Medulla oblongata (tissue), 1 donor: Measurements from ENCODE around the gene SCAI.
"Not testable (repeated sequence)": the region's sequence is repeated elsewhere in the genome, so short reads cannot be mapped to it uniquely, and the experiment has no call there.

Experiments
- DNase-seq: peaks from one replicate; pipeline ENCODE4 v3.0.0-alpha.2; 2015; ENCODE audit errors: extremely low spot score

Gene SCAI

DNA sequence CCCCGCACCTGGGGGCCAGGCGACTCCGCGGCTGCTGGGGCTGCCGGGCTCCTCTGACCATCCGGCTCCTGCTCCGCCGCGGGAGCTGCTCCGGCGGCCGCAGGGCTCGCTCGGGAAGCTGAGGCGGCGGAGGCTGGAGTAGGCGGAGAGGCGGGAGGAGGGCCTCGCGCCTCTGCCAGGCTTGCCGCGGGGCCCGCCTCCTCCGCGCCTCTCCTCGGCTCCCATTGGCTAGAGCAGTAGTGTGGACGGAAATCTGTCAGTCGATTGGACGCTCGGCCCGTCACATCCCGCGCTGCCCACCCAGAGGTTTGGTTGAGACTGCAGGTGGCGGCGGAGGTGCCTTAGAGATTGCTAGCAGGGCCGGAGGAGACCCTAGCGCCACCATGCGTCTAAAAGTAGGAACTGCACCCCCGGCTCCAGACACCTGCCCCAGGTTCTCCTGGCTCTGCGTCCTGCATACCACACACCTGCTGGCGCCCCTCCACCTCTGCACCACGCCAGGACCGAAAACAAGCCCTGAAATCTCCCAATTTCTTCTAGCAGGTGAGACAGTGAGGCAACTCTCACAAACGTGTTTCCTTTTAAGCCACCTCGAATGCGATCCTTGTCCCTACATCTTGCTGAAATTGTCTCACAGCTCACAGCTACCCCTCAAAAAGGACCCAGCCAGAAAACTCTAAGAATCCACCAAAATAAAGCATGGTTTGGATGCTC is at the start of gene SCAI:
SCAI (minus strand) TSS at position 152 of the 714 bp plus-strand sequence; CDS start at position 61, 91 bp downstream.
- peak; percentile 99 for DNase-seq

GRCh38 chr9:125190361-125190801 is 47.1 kb upstream of the SCAI start:
- no peak for DNase-seq

GRCh38 chr9:125189361-125190289 is 46.3 kb upstream of the SCAI start, which contains the start of gene PPP6C:
Gene PPP6C, minus strand, starts transcription at chr9:125189803. Its CDS starts 85 bp downstream, at chr9:125189718.
- DNase-seq = peak; percentile 97

GRCh38 chr9:125189011-125189360 is 45.7 kb upstream of the SCAI start:
- no peak for DNase-seq

- no peak for DNase-seq
Observed at GRCh38 chr9:125183561-125183960, 40.2 kb upstream of the SCAI start.

DNA sequence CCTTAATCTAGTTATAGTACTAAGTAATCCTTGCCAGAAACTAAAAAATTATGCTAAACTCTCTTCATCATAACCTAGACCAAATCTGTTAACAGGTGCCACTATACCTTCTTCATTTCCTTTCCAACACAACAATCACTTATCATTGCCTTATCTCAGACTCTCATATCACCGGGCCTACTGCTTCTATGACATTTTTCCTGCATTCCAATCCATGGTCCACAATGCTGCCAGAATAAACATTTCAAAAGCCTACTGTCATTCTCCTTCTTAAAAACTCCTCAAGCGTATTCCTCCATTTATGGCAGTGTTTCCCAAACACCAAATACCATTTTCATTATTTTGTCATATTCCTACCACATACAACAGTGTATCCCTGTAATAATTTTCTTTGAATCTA is 39.7 kb upstream of the SCAI start:
- DNase-seq = no peak

DNA sequence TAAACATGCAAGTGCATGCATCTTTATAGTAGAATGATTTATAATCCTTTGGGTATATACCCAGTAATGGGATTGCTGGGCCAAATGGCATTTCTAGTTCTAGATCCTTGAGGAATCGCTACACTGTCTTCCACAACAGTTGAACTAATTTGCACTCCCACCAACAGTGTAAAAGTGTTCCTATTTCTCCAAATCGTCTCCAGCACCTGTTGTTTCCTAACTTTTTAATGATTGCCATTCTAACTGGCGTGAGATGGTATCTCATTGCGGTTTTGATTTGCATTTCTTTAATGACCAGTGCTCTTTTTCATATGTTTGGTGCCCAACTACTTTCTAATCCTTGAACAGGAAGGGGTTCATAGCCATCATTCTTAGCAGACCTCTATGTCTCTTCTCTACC is 38.4 kb upstream of the SCAI start:
- not testable (repeated sequence) for DNase-seq

GRCh38 chr9:125180876-125181275 is 37.5 kb upstream of the SCAI start:
- no peak for DNase-seq

DNA sequence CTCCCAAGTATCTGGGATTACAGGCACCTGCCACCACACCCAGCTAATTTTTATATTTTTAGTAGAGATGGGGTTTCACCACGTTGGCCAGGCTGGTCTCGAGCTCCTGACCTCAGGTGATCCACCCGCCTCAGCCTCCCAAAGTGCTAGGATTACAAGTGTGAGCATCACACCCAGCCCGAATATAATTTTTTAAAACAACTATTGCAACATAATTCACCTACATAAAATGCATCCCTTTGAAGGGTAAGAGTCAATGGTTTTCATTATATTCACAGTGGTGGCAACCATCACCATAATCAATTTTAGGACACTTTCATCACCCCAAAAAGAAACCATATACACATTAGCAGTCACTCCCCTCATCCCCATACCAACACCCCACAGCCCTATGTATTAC is 36.4 kb upstream of the SCAI start:
- DNase-seq = not testable (repeated sequence)

GRCh38 chr9:125177888-125178287 is 34.6 kb upstream of the SCAI start:
- no peak for DNase-seq

DNA sequence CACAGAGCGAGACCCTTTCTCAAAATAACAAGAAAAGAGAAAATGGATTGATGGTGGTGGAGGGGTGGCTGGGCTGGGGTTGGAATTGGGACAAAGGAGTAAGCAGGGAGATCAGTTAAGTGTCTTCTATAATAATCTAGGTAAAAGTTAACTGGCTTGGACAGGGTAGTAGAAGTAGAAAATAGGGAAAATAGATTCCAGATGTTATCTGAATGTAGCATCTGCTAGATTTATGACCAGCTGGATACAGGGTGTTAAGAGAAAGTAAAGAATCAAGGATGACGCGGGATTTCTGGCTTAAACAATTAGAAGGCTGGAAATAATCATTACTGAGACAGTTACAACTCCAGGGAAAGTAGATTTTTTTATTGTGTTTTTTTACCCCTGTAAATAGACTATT is 33.3 kb upstream of the SCAI start:
- DNase-seq = no peak

- DNase-seq = no peak
Observed at GRCh38 chr9:125172031-125172755, 28.9 kb upstream of the SCAI start.

GRCh38 chr9:125169895-125170294 is 26.6 kb upstream of the SCAI start:
- DNase-seq = no peak

- no peak for DNase-seq
Observed at GRCh38 chr9:125166762-125167161, 23.4 kb upstream of the SCAI start.

DNA sequence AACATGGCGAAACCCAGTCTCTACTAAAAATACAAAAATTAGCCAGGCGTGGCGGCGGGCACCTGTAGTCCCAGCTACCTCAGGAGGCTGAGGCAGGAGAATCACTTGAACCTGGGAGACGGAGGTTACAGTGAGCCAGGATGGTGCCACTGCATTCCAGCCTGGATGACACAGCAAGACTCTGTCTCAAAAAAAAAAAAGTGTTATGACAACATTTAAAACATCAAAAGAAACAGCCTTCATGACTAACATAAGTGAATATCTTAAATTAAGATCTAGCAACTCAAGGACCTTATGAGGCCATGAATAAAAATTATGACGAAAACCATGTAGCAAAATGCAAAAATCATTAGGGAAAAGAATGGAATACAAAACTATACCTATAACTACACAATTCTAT is 19.6 kb upstream of the SCAI start:
- DNase-seq = not testable (repeated sequence)

GRCh38 chr9:125161284-125161918 is 18.1 kb upstream of the SCAI start:
- no peak for DNase-seq

DNA sequence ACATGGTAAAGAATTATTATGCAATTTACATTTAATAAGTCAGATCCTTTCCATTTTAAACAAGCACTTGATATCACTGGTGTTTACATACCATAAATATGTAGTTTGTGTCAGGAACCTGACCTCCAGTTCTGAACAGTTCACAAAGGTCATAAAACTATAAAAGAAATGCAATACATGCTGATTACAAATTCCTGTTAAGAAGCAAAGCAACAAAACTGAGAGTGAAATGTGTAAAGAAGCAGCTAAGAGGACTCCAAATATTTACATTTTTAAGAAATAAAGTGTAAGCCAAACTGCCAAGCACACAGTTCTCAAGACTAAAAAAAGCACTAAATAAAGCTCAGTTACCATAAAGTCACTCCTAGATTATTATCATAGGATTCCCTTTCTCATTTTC is 17.4 kb upstream of the SCAI start:
- DNase-seq = no peak

- DNase-seq = no peak
Observed at GRCh38 chr9:125156551-125156950, 13.2 kb upstream of the SCAI start.

DNA sequence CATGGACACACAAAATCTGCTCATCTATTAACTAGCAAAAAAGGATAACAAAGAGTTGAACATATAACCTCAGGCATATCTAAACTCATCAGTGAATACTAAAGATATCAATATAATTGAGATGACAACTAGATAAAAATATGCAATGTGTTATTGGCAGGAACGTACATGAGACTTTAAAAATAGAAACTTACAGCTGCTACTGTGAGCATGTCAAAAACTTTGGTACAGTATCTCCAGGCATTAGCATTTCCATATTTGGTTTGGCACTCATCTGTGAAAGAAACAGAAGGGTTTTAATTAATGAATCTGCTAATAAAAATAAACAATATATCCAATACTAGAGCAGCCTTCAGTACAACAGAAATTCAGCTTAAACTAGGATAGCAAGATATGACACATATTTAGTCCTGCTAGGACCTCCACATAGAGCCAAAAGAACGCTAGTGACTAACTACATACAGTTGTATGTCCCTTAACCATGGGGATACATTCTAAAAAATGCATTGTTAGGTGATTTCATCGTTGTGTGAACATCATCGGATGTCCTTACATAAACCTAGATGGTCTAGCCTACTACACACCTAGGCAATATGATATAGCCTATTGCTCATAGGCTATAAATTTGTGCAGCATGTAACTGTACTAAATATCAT is 10.5 kb upstream of the SCAI start:
- no peak for DNase-seq

GRCh38 chr9:125151730-125152129 is 8.4 kb upstream of the SCAI start:
- DNase-seq = no peak
